Right forelimb (tissue), 1 donor: ENCODE measurements around the gene NTM.

Experiments used
- DNase-seq: peaks from one replicate; pipeline ENCODE4 v3.0.0-alpha.2; 2018

Gene NTM

GRCh38 chr11:131934006-131934405, 563.6 kb downstream of the NTM start:
- no peak for DNase-seq

- no peak for DNase-seq
Measured at GRCh38 chr11:131938351-131938751, 567.9 kb downstream of the NTM start.

GRCh38 chr11:131940126-131940525, 569.7 kb downstream of the NTM start:
- no peak for DNase-seq

- no peak for DNase-seq
Measured at GRCh38 chr11:131942878-131943277, 572.5 kb downstream of the NTM start.

GRCh38 chr11:131943295-131943694, 572.9 kb downstream of the NTM start:
- DNase-seq, result no peak

GRCh38 chr11:131944736-131945135, 574.3 kb downstream of the NTM start:
- no peak for DNase-seq

GRCh38 chr11:131945706-131946105, 575.3 kb downstream of the NTM start:
- no peak for DNase-seq

- no peak for DNase-seq
Measured at GRCh38 chr11:131947511-131947910, 577.1 kb downstream of the NTM start.

GRCh38 chr11:131951121-131951520, 580.7 kb downstream of the NTM start:
- DNase-seq, result no peak

GRCh38 chr11:131954146-131954545, 583.7 kb downstream of the NTM start:
- no peak for DNase-seq

- no peak for DNase-seq
Measured at GRCh38 chr11:131955904-131956303, 585.5 kb downstream of the NTM start.

GRCh38 chr11:131957201-131957600, 586.8 kb downstream of the NTM start:
- DNase-seq, result no peak

- DNase-seq, result no peak
Measured at GRCh38 chr11:131957875-131958274, 587.5 kb downstream of the NTM start.

GRCh38 chr11:131962818-131963217, 592.4 kb downstream of the NTM start:
- DNase-seq, result no peak

- DNase-seq, result no peak
Measured at GRCh38 chr11:131964698-131965483, 594.5 kb downstream of the NTM start.

- no peak for DNase-seq
Measured at GRCh38 chr11:131965504-131965903, 595.1 kb downstream of the NTM start.

GRCh38 chr11:131966667-131967066, 596.3 kb downstream of the NTM start:
- no peak for DNase-seq

- DNase-seq, result no peak
Measured at GRCh38 chr11:131969261-131969660, 598.8 kb downstream of the NTM start.

- DNase-seq, result no peak
Measured at GRCh38 chr11:131973061-131973460, 602.6 kb downstream of the NTM start.

- no peak for DNase-seq
Measured at GRCh38 chr11:131975619-131976018, 605.2 kb downstream of the NTM start.

GRCh38 chr11:131976021-131976420, 605.6 kb downstream of the NTM start:
- DNase-seq, result no peak

- no peak for DNase-seq
Measured at GRCh38 chr11:131977231-131977630, 606.8 kb downstream of the NTM start.

- no peak for DNase-seq
Measured at GRCh38 chr11:131977854-131978253, 607.4 kb downstream of the NTM start.

- no peak for DNase-seq
Measured at GRCh38 chr11:131978351-131978750, 607.9 kb downstream of the NTM start.

GRCh38 chr11:131979364-131979763, 608.9 kb downstream of the NTM start:
- no peak for DNase-seq
